Stimulated activated CD4-positive, alpha-beta T cell treated with anti-CD3 and anti-CD28 coated beads, Interleukin-12 subunit alpha, Interleukin-12 subunit beta, amount 100 ng/mL, for 24 hours (primary cell): ENCODE results near the gene ATXN1.
"Not testable (repeated sequence)": the region's sequence is repeated elsewhere in the genome, so short reads cannot be mapped to it uniquely, and the experiment has no call there.

Experiments used
- DNase-seq, 2 experiments: peaks; one replicate each; pipeline ENCODE4 v3.0.0-alpha.2; 2020; ENCODE audit warnings: low read depth in 2 of 2

Gene ATXN1

GRCh38 chr6:16476861-16477260, 284.4 kb downstream of the ATXN1 start:
- DNase-seq: no peak

GRCh38 chr6:16475494-16475781, 285.8 kb downstream of the ATXN1 start:
- DNase-seq: no peak

- DNase-seq: no peak
Measured at GRCh38 chr6:16474772-16475493, 286.3 kb downstream of the ATXN1 start.

- DNase-seq: no peak
Measured at GRCh38 chr6:16473908-16474771, 287.1 kb downstream of the ATXN1 start.

- no peak for DNase-seq
Measured at GRCh38 chr6:16473184-16473907, 287.9 kb downstream of the ATXN1 start.

GRCh38 chr6:16472349-16473069, 288.8 kb downstream of the ATXN1 start:
- no peak for DNase-seq

- DNase-seq: no peak
Measured at GRCh38 chr6:16471910-16472297, 289.4 kb downstream of the ATXN1 start.

- no peak for DNase-seq
Measured at GRCh38 chr6:16471222-16471909, 289.9 kb downstream of the ATXN1 start.

- DNase-seq: no peak
Measured at GRCh38 chr6:16470502-16471221, 290.6 kb downstream of the ATXN1 start.

- no peak for DNase-seq
Measured at GRCh38 chr6:16468991-16469615, 292.2 kb downstream of the ATXN1 start.

- DNase-seq: no peak
Measured at GRCh38 chr6:16466800-16467553, 294.3 kb downstream of the ATXN1 start.

- no peak for DNase-seq
Measured at GRCh38 chr6:16464045-16464444, 297.2 kb downstream of the ATXN1 start.

- DNase-seq: not testable (repeated sequence)
Measured at GRCh38 chr6:16463246-16463645, 298.0 kb downstream of the ATXN1 start.

GRCh38 chr6:16461491-16461890, 299.8 kb downstream of the ATXN1 start:
- DNase-seq: no peak

- not testable (repeated sequence) for DNase-seq
Measured at GRCh38 chr6:16459472-16459871, 301.8 kb downstream of the ATXN1 start.

- no peak for DNase-seq
Measured at GRCh38 chr6:16452348-16452747, 308.9 kb downstream of the ATXN1 start.

GRCh38 chr6:16450821-16451220, 310.4 kb downstream of the ATXN1 start:
- no peak for DNase-seq

- no peak for DNase-seq
Measured at GRCh38 chr6:16450285-16450684, 311.0 kb downstream of the ATXN1 start.

- no peak for DNase-seq
Measured at GRCh38 chr6:16446273-16446672, 315.0 kb downstream of the ATXN1 start.
